HepG2 (cell line): ENCODE data around the gene TENM3.

Experiments
- EZH2 ChIP-seq: conservative IDR thresholded peaks from 2 replicates; pipeline ENCODE4 v1.6.1; 2012; ENCODE audit warnings: mild to moderate bottlenecking, low read depth, low read length, moderate library complexity
- POLR2A ChIP-seq, 2 experiments: IDR thresholded peaks; 2 replicates each; pipeline ENCODE4 v1.6.1; 2011; ENCODE audit warnings: low read depth in 2 of 2, low read length in 2 of 2, mild to moderate bottlenecking in 1 of 2, moderate library complexity in 1 of 2; ENCODE audit not compliant: insufficient read depth in 1 of 2
- RFX5 ChIP-seq: IDR thresholded peaks from 2 replicates; pipeline ENCODE4 v1.6.1; 2011; ENCODE audit warnings: low read depth, low read length, improper control_type of control experiment
- SMARCE1 ChIP-seq: fragments of 450-650 bp; IDR thresholded peaks from 2 replicates; pipeline ENCODE4 v1.6.1; 2017; ENCODE audit warnings: borderline replicate concordance
- ZNF274 ChIP-seq: sonication (generic); formaldehyde crosslinking; IDR thresholded peaks from 2 replicates; pipeline ENCODE4 v1.5.1; 2020; ENCODE audit warnings: mild to moderate bottlenecking, missing genetic modification reagents

GRCh38 chr4:182310962-182311361 lies 67.8 kb downstream of the TENM3 start:
- TF ChIP-seq POLR2A (IDR thresholded peaks at IDR 0.05; ENCODE audit: insufficient read depth in 1 of 2, low read depth in 2 of 2, low read length in 2 of 2): no peak
- TF ChIP-seq ZNF274 (CRISPR knock-in tag): no peak
- TF ChIP-seq SMARCE1: no peak
- TF ChIP-seq RFX5: no peak
- no peak for TF ChIP-seq EZH2
